Mesenchymal stem cell (in vitro differentiated cells and primary cell): ENCODE data around the gene FBXL15.

Source experiments
- DNase-seq: peaks from one replicate; pipeline ENCODE4 v3.0.0-alpha.2; 2013
- H2AFZ ChIP-seq: one replicate; pipeline ENCODE4 v1.6.1; 2013; ENCODE audit warnings: low read depth, mild to moderate bottlenecking, control low read depth, inconsistent platforms, low read length, moderate library complexity
- H2AK5ac ChIP-seq: 2 replicates; pipeline ENCODE4 v1.6.1; 2013; ENCODE audit warnings: low read length, moderate library complexity, mild to moderate bottlenecking, inconsistent platforms; ENCODE audit not compliant: severe bottlenecking
- H2BK120ac ChIP-seq: one replicate; pipeline ENCODE4 v1.6.1; 2013; ENCODE audit warnings: low read depth, mild to moderate bottlenecking, inconsistent platforms, low read length, moderate library complexity
- H2BK12ac ChIP-seq, 2 experiments: one replicate each; pipeline ENCODE4 v1.6.1; 2013; ENCODE audit warnings: inconsistent platforms in 2 of 2, low read length in 2 of 2, mild to moderate bottlenecking in 2 of 2, moderate library complexity in 2 of 2, control low read depth in 1 of 2
- H2BK15ac ChIP-seq: one replicate; pipeline ENCODE4 v1.6.1; 2013; ENCODE audit warnings: mild to moderate bottlenecking, low read depth, inconsistent platforms; ENCODE audit not compliant: poor library complexity, severe bottlenecking
- H2BK5ac ChIP-seq: 2 replicates; pipeline ENCODE4 v1.6.1; 2013; ENCODE audit warnings: low read depth, mild to moderate bottlenecking, low read length, control low read depth, inconsistent platforms; ENCODE audit not compliant: poor library complexity, severe bottlenecking
- H3K14ac ChIP-seq, 2 experiments: one replicate each; pipeline ENCODE4 v1.6.1; 2013; ENCODE audit warnings: inconsistent platforms in 2 of 2, low read length in 2 of 2, control low read depth in 1 of 2, mild to moderate bottlenecking in 1 of 2, moderate library complexity in 1 of 2
- H3K18ac ChIP-seq, 2 experiments: one replicate each; pipeline ENCODE4 v1.6.1; 2013; ENCODE audit warnings: inconsistent platforms in 2 of 2, low read length in 2 of 2, control low read depth in 1 of 2, low read depth in 1 of 2, mild to moderate bottlenecking in 1 of 2
- H3K23ac ChIP-seq, 2 experiments: one replicate each; pipeline ENCODE4 v1.6.1; 2013; ENCODE audit warnings: inconsistent platforms in 2 of 2, low read length in 2 of 2, mild to moderate bottlenecking in 2 of 2, moderate library complexity in 2 of 2, control low read depth in 1 of 2
- H3K27ac ChIP-seq: 2 replicates; pipeline ENCODE4 v1.5.1; 2013; ENCODE audit warnings: mild to moderate bottlenecking, moderate library complexity, low read length, control low read depth, inconsistent platforms; ENCODE audit not compliant: poor library complexity, severe bottlenecking
- H3K27me3 ChIP-seq, 2 experiments: 2 replicates each; pipeline versions ENCODE4 v1.6.1 to v1.7.0; 2013; ENCODE audit warnings: low read length in 2 of 2, mild to moderate bottlenecking in 2 of 2, moderate library complexity in 2 of 2, control low read depth in 1 of 2, inconsistent platforms in 1 of 2; ENCODE audit not compliant: control insufficient read depth in 1 of 2, insufficient read depth in 1 of 2
- H3K36me3 ChIP-seq, 2 experiments: 2 replicates each; pipeline versions ENCODE4 v1.6.1 to v1.7.0; 2013; ENCODE audit warnings: low read length in 2 of 2, control low read depth in 1 of 2, inconsistent platforms in 1 of 2, low read depth in 1 of 2, mild to moderate bottlenecking in 1 of 2; ENCODE audit not compliant: insufficient read depth in 2 of 2, control insufficient read depth in 1 of 2
- H3K4ac ChIP-seq, 2 experiments: one replicate each; pipeline ENCODE4 v1.6.1; 2013; ENCODE audit warnings: inconsistent platforms in 2 of 2, low read length in 2 of 2, mild to moderate bottlenecking in 2 of 2, moderate library complexity in 2 of 2, control low read depth in 1 of 2, low read depth in 1 of 2
- H3K4me1 ChIP-seq: 2 replicates; pipeline ENCODE4 v1.6.1; 2013; ENCODE audit warnings: low read depth, low read length, control low read depth; ENCODE audit not compliant: control insufficient read depth, insufficient read depth
- H3K4me2 ChIP-seq: 2 replicates; pipeline ENCODE4 v1.6.1; 2013; ENCODE audit warnings: low read length, mild to moderate bottlenecking, inconsistent platforms; ENCODE audit not compliant: poor library complexity, severe bottlenecking
- H3K4me3 ChIP-seq, 2 experiments: 2 replicates each; pipeline versions ENCODE4 v1.5.1 to v1.7.0; 2013; ENCODE audit warnings: low read length in 2 of 2, mild to moderate bottlenecking in 2 of 2, control low read depth in 1 of 2, low read depth in 1 of 2; ENCODE audit not compliant: insufficient read depth in 1 of 2
- H3K79me1 ChIP-seq: replicated peaks from 2 replicates; pipeline ENCODE4 v1.6.1; 2013; ENCODE audit warnings: mild to moderate bottlenecking, control low read depth, low read length, inconsistent platforms; ENCODE audit not compliant: poor library complexity, severe bottlenecking
- H3K9ac ChIP-seq: 2 replicates; pipeline ENCODE4 v1.7.0; 2013; ENCODE audit warnings: mild to moderate bottlenecking, low read length, moderate library complexity
- H3K9me3 ChIP-seq: 2 replicates; pipeline ENCODE4 v1.7.0; 2013; ENCODE audit warnings: mild to moderate bottlenecking, low read length; ENCODE audit not compliant: control insufficient read depth
- H4K8ac ChIP-seq: one replicate; pipeline ENCODE4 v1.6.1; 2013; ENCODE audit warnings: inconsistent platforms, mild to moderate bottlenecking, low read length, moderate library complexity
- H4K91ac ChIP-seq: one replicate; pipeline ENCODE4 v1.6.1; 2013; ENCODE audit warnings: mild to moderate bottlenecking, low read length, inconsistent platforms
- WGBS: methylation state at CpG from one replicate; pipeline ENCODE4 v1.1.7; 2013; ENCODE audit warnings: mixed read lengths; 5-methylcytosine and 5-hydroxymethylcytosine counted together

Gene FBXL15

DNA sequence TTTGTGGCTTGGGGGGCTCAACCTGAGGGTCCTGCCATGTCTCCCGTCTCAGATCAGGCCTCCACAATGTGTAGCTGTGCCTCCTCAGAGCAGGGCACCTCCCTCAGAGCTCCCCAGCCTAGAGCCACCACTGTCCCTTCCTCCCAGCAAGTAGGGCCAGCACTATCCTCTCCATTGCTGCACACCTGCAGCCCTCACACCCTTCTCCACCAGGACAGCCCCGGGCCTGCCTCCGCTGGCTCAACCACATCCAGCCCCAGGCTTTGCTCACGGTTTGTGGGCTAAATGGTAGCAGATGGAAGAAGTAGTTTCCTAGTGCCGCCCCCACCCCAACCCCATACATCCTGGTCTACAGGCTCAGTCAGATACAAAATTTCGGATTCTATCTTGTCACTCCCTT lies 15.0 kb upstream of the FBXL15 start:
- Histone ChIP-seq H3K18ac (no peak overlapping the region), H3K9ac (no peak overlapping the region), H3K4me3 (no peak overlapping the region), H2BK12ac (no peak overlapping the region), H3K36me3 (peaks cover 15 to 36% of the 10 kb centered on the region in 2 experiments), H2BK15ac (no peak overlapping the region), H3K9me3 (no peaks in the 10 kb centered on the region), H3K79me1 (no peaks in the 10 kb centered on the region), H4K91ac (no peak overlapping the region), H3K4me1 (peaks cover 43% of the 10 kb centered on the region), H2AK5ac (no peak overlapping the region), H2BK120ac (no peak overlapping the region), H3K27ac (no peak overlapping the region), H3K4me2 (no peak overlapping the region), H2BK5ac (no peak overlapping the region), H3K14ac (no peak overlapping the region), H4K8ac (no peak overlapping the region), H3K4ac (no peak overlapping the region), H3K27me3 (peaks cover 46% of the 10 kb centered on the region in 2 experiments), H2AFZ (no peak overlapping the region), H3K23ac (no peak overlapping the region)
- WGBS, result 92% methylated on average over 6 of the region's 6 CpGs
- DNase-seq, result no peak

- Histone ChIP-seq H3K36me3 (peaks cover 3 to 25% of the 10 kb centered on the region in 2 experiments), H4K91ac (no peak overlapping the region), H3K4me1 (peaks cover 36% of the 10 kb centered on the region), H3K27ac (no peak overlapping the region), H2AK5ac (no peak overlapping the region), H2BK120ac (no peak overlapping the region), H3K23ac (no peak overlapping the region), H3K18ac (no peak overlapping the region), H3K9ac (no peak overlapping the region), H3K4me3 (no peak overlapping the region), H4K8ac (no peak overlapping the region), H3K9me3 (no peaks in the 10 kb centered on the region), H3K14ac (no peak overlapping the region), H3K27me3 (peaks cover 58% of the 10 kb centered on the region in 2 experiments), H3K79me1 (no peaks in the 10 kb centered on the region), H3K4me2 (no peak overlapping the region), H2BK12ac (no peak overlapping the region), H2BK15ac (no peak overlapping the region), H3K4ac (no peak overlapping the region), H2BK5ac (no peak overlapping the region), H2AFZ (no peak overlapping the region)
- no peak for DNase-seq
- WGBS, result 78% methylated on average over 2 of the region's 2 CpGs
Observed at GRCh38 chr10:102406815-102407214, 13.8 kb upstream of the FBXL15 start.

GRCh38 chr10:102407425-102408130 lies 13.1 kb upstream of the FBXL15 start:
- H3K4me1 ChIP-seq, result peaks cover 28% of the 10 kb centered on the region
- H2BK120ac ChIP-seq, result no peak overlapping the region
- no peak overlapping the region for H2AFZ ChIP-seq
- no peak for DNase-seq
- no peak overlapping the region for H3K4me3 ChIP-seq
- H2BK5ac ChIP-seq, result no peak overlapping the region
- H3K9me3 ChIP-seq, result no peaks in the 10 kb centered on the region
- H2AK5ac ChIP-seq, result no peak overlapping the region
- H3K4me2 ChIP-seq, result no peak overlapping the region
- H3K27me3 ChIP-seq, result peaks cover 65 to 66% of the 10 kb centered on the region in 2 experiments
- no peak overlapping the region for H3K4ac ChIP-seq
- no peak overlapping the region for H4K8ac ChIP-seq
- H3K27ac ChIP-seq, result no peak overlapping the region
- H2BK15ac ChIP-seq, result no peak overlapping the region
- H2BK12ac ChIP-seq, result no peak overlapping the region
- H3K79me1 ChIP-seq, result no peaks in the 10 kb centered on the region
- no peak overlapping the region for H3K9ac ChIP-seq
- no peak overlapping the region for H3K14ac ChIP-seq
- H4K91ac ChIP-seq, result no peak overlapping the region
- H3K36me3 ChIP-seq, result peaks cover 0 to 18% of the 10 kb centered on the region in 2 experiments
- 80% methylated on average over 13 of the region's 13 CpGs for WGBS
- no peak overlapping the region for H3K23ac ChIP-seq
- no peak overlapping the region for H3K18ac ChIP-seq

- 74% methylated on average over 14 of the region's 14 CpGs for WGBS
- Histone ChIP-seq H3K79me1 (no peaks in the 10 kb centered on the region), H2AK5ac (no peak overlapping the region), H3K4ac (no peak overlapping the region), H2BK12ac (no peak overlapping the region), H2BK15ac (no peak overlapping the region), H3K23ac (no peak overlapping the region), H3K27me3 (peaks cover 72% of the 10 kb centered on the region in 2 experiments), H3K4me1 (peaks cover 23% of the 10 kb centered on the region), H3K18ac (peak overlapping the region in 1 of 2 experiments; percentile 43), H3K36me3 (peaks cover 0 to 12% of the 10 kb centered on the region in 2 experiments), H4K8ac (no peak overlapping the region), H3K9ac (no peak overlapping the region), H3K4me3 (no peak overlapping the region), H3K27ac (no peak overlapping the region), H2AFZ (no peak overlapping the region), H2BK5ac (no peak overlapping the region), H3K9me3 (no peaks in the 10 kb centered on the region), H2BK120ac (no peak overlapping the region), H3K14ac (no peak overlapping the region), H3K4me2 (peak overlapping the region; percentile 72), H4K91ac (no peak overlapping the region)
- no peak for DNase-seq
Observed at GRCh38 chr10:102408131-102408727, 12.4 kb upstream of the FBXL15 start.
